SK-N-MC (cell line): ENCODE data around the gene POMT1.

Experiments used
- EZH2 ChIP-seq: fragments of 200-600 bp; sonication (generic); IDR thresholded peaks from one replicate; pipeline ENCODE4 v1.6.1; 2017; ENCODE audit warnings: antibody characterized with exemption
- POLR2AphosphoS5 ChIP-seq: IDR thresholded peaks from 2 replicates; pipeline ENCODE4 v1.6.1; 2012; ENCODE audit warnings: mild to moderate bottlenecking, low read depth, low read length, borderline replicate concordance

- TF ChIP-seq POLR2AphosphoS5: no peak
- TF ChIP-seq EZH2: no peak
Observed at GRCh38 chr9:131516100-131516499, 13.4 kb downstream of the POMT1 start.
